Stimulated activated CD4-positive, alpha-beta T cell treated with anti-CD3 and anti-CD28 coated beads, Interleukin-12 subunit alpha, Interleukin-12 subunit beta, amount 100 ng/mL, for 24 hours (primary cell): Measurements from ENCODE around the gene SEMA4D.

Experiments used
- DNase-seq, 2 experiments: peaks; one replicate each; pipeline ENCODE4 v3.0.0-alpha.2; 2020; ENCODE audit warnings: low read depth in 2 of 2

The SEMA4D gene

GRCh38 chr9:89317282-89317681, 180.6 kb downstream of the SEMA4D start:
- no peak for DNase-seq

- DNase-seq, result no peak
Measured at GRCh38 chr9:89315482-89315881, 182.4 kb downstream of the SEMA4D start.

- DNase-seq, result no peak
Measured at GRCh38 chr9:89314955-89315354, 183.0 kb downstream of the SEMA4D start.

- no peak for DNase-seq
Measured at GRCh38 chr9:89313842-89314241, 184.1 kb downstream of the SEMA4D start.

- DNase-seq, result no peak
Measured at GRCh38 chr9:89312222-89312571, 185.7 kb downstream of the SEMA4D start.

- DNase-seq, result no peak
Measured at GRCh38 chr9:89311346-89312221, 186.3 kb downstream of the SEMA4D start.
